ENCODE data around the gene SCGN. TPM values are rescaled to one million over a fixed set of nuclear protein-coding genes. Genes with fewer than 3 reads are reported as not detected.

Gene SCGN
- total and polyA plus RNA-seq, 2 of the 13 experiments (the other 11 are each of a cell fraction or from before 2014, with no cell fraction given): 2.9 to 29.0 TPM

DNA sequence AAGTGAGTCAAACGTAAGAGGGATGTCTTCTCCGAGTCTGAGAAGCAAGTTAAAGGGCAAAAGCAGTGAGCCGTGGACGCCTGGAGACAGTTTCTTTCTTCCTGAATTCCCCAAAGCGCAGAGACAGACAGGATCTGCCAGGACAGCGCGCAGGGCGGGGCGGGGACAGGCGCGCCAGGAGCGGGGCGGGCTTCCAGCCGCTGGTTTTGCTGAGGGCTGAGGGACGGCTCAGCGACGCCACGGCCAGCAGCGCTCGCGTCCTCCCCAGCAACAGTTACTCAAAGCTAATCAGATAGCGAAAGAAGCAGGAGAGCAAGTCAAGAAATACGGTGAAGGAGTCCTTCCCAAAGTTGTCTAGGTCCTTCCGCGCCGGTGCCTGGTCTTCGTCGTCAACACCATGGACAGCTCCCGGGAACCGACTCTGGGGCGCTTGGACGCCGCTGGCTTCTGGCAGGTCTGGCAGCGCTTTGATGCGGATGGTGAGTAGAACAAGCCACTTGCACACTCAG, at the start of gene SCGN (continued):
- TF ChIP-seq PCBP2 (optimal IDR thresholded peaks at IDR 0.05; ENCODE audit: low read depth, low read length, poor library complexity, severe bottlenecking) (no peak), ZNF883 (CRISPR knock-in tag; IDR thresholded peaks at IDR 0.05; ENCODE audit: not compliant biosample characterization) (peak; percentile 96), ZNF543 (CRISPR knock-in tag; IDR thresholded peaks at IDR 0.05) (peak; percentile 92), ZBTB7A (CRISPR knock-in tag; IDR thresholded peaks at IDR 0.05) (peak; percentile 81), DMAP1 (CRISPR knock-in tag; IDR thresholded peaks at IDR 0.05) (no peak), ZC3H13 (CRISPR knock-in tag; IDR thresholded peaks at IDR 0.05) (peak; percentile 76; the same call in 1 of the 2 replicates), ZNF563 (CRISPR knock-in tag; IDR thresholded peaks at IDR 0.05) (peak; percentile 96), ZNF160 (CRISPR knock-in tag; IDR thresholded peaks at IDR 0.05) (peak; percentile 93), MBNL3 (CRISPR knock-in tag; conservative IDR thresholded peaks at IDR 0.05) (no peak), FOXA1 (IDR thresholded peaks at IDR 0.05) (no peak), FOXA1 (CRISPR knock-in tag; IDR thresholded peaks at IDR 0.05) (peak; percentile 45; the same call in 1 of the 2 replicates), ZMAT3 (CRISPR knock-in tag; conservative IDR thresholded peaks at IDR 0.05) (peak; percentile 99), SIN3A (IDR thresholded peaks at IDR 0.05; ENCODE audit: borderline replicate concordance, low read depth, low read length) (peak; percentile 53; the same call in 1 of the 2 replicates), SP140L (CRISPR knock-in tag; IDR thresholded peaks at IDR 0.05; ENCODE audit: borderline replicate concordance) (peak; percentile 99; the same call in 1 of the 2 replicates), REPIN1 (CRISPR knock-in tag; IDR thresholded peaks at IDR 0.05; ENCODE audit: borderline replicate concordance, low read depth) (peak; percentile 97), FOSL2 (CRISPR knock-in tag; IDR thresholded peaks at IDR 0.05) (peak; percentile 77), ARHGAP35 (CRISPR knock-in tag; IDR thresholded peaks at IDR 0.05; ENCODE audit: borderline replicate concordance) (peak; percentile 99), RFX5 (IDR thresholded peaks at IDR 0.05; ENCODE audit: low read depth, low read length) (no peak), SMARCC2 (IDR thresholded peaks at IDR 0.05) (no peak), ZNF33B (CRISPR knock-in tag; IDR thresholded peaks at IDR 0.05) (peak; percentile 95), IKZF1 (IDR thresholded peaks at IDR 0.05) (no peak), NFIB (CRISPR knock-in tag; IDR thresholded peaks at IDR 0.05; ENCODE audit: borderline replicate concordance) (0 out of 2 replicates have a peak, but pooled peaks have one; percentile 71), TGIF2 (CRISPR knock-in tag; IDR thresholded peaks at IDR 0.05) (peak; percentile 95), MIXL1 (CRISPR knock-in tag; IDR thresholded peaks at IDR 0.05) (peak; percentile 94)
- TF ChIP-seq, protein P1, sequence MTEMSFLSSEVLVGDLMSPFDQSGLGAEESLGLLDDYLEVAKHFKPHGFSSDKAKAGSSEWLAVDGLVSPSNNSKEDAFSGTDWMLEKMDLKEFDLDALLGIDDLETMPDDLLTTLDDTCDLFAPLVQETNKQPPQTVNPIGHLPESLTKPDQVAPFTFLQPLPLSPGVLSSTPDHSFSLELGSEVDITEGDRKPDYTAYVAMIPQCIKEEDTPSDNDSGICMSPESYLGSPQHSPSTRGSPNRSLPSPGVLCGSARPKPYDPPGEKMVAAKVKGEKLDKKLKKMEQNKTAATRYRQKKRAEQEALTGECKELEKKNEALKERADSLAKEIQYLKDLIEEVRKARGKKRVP (CRISPR knock-in tag; IDR thresholded peaks at IDR 0.05): peak in 1 of 2 experiments; percentile 21; a peak in 1 of 4 replicates
- TF ChIP-seq, protein P2, sequence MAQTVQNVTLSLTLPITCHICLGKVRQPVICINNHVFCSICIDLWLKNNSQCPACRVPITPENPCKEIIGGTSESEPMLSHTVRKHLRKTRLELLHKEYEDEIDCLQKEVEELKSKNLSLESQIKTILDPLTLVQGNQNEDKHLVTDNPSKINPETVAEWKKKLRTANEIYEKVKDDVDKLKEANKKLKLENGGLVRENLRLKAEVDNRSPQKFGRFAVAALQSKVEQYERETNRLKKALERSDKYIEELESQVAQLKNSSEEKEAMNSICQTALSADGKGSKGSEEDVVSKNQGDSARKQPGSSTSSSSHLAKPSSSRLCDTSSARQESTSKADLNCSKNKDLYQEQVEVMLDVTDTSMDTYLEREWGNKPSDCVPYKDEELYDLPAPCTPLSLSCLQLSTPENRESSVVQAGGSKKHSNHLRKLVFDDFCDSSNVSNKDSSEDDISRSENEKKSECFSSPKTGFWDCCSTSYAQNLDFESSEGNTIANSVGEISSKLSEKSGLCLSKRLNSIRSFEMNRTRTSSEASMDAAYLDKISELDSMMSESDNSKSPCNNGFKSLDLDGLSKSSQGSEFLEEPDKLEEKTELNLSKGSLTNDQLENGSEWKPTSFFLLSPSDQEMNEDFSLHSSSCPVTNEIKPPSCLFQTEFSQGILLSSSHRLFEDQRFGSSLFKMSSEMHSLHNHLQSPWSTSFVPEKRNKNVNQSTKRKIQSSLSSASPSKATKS (CRISPR knock-in tag; IDR thresholded peaks at IDR 0.05): 0 out of 2 replicates have a peak, but pooled peaks have one; percentile 35
- TF ChIP-seq, protein P3, sequence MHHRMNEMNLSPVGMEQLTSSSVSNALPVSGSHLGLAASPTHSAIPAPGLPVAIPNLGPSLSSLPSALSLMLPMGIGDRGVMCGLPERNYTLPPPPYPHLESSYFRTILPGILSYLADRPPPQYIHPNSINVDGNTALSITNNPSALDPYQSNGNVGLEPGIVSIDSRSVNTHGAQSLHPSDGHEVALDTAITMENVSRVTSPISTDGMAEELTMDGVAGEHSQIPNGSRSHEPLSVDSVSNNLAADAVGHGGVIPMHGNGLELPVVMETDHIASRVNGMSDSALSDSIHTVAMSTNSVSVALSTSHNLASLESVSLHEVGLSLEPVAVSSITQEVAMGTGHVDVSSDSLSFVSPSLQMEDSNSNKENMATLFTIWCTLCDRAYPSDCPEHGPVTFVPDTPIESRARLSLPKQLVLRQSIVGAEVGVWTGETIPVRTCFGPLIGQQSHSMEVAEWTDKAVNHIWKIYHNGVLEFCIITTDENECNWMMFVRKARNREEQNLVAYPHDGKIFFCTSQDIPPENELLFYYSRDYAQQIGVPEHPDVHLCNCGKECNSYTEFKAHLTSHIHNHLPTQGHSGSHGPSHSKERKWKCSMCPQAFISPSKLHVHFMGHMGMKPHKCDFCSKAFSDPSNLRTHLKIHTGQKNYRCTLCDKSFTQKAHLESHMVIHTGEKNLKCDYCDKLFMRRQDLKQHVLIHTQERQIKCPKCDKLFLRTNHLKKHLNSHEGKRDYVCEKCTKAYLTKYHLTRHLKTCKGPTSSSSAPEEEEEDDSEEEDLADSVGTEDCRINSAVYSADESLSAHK (CRISPR knock-in tag; IDR thresholded peaks at IDR 0.05; ENCODE audit: borderline replicate concordance): 0 out of 2 replicates have a peak, but pooled peaks have one; percentile 87
